Left lung (tissue), 10 donors: ENCODE results near the gene RBBP8NL. TPM values are rescaled to one million over a fixed set of nuclear protein-coding genes. Genes with fewer than 3 reads are reported as not detected.
"Not testable (repeated sequence)": the region's sequence is repeated elsewhere in the genome, so short reads cannot be mapped to it uniquely, and the experiment has no call there.

ENCODE experiments used
- ATAC-seq: fragments of 200-7000 bp; cut with Tn5 transposase; one replicate; pipeline ENCODE4 v1.9.1; 2020; ENCODE audit warnings: moderate library complexity
- DNase-seq, 4 donors: peaks; one replicate each; pipeline ENCODE4 v3.0.0-alpha.2; 2013 to 2020
- H3K27ac ChIP-seq, 2 donors: fragments of 200-600 bp; sonication (generic) in 1 of 2; one replicate each; pipeline versions ENCODE4 v1.5.0 to v1.8.0; 2020 to 2021
- H3K27me3 ChIP-seq, 2 donors: fragments of 200-600 bp; sonication (generic) in 1 of 2; one replicate each; pipeline versions ENCODE4 v1.5.0 to v1.8.0; 2020 to 2021
- H3K36me3 ChIP-seq, 2 donors: fragments of 200-600 bp; sonication (generic) in 1 of 2; one replicate each; pipeline versions ENCODE4 v1.5.0 to v1.8.0; 2020 to 2021
- H3K4me1 ChIP-seq, 2 donors: fragments of 200-600 bp; one replicate each; pipeline ENCODE4 v1.8.0; 2021
- H3K4me3 ChIP-seq, 2 donors: fragments of 200-600 bp; sonication (generic) in 1 of 2; one replicate each; pipeline versions ENCODE4 v1.5.0 to v1.8.0; 2020 to 2021; ENCODE audit warnings: mild to moderate bottlenecking in 1 of 2
- H3K9me3 ChIP-seq, 2 donors: fragments of 200-600 bp; sonication (generic) in 1 of 2; one replicate each; pipeline versions ENCODE4 v1.5.0 to v1.8.0; 2020 to 2021
- intact Hi-C, 2 donors: fragments of 100-400 bp; cut with DNase I; formaldehyde crosslinking; loops; one replicate each; pipeline versions ENCODE4 v1.11.2 to v1.14.2; 2022
- polyA plus RNA-seq, 6 donors: library from polyadenylated mRNA; unstranded; fragments of 120-200 nt; gene quantifications; one replicate each; pipeline ENCODE4 v1.2.1, GENCODE V29; 2013; ENCODE audit not compliant: insufficient read length in 6 of 6
- total RNA-seq, 2 donors: library from RNA; stranded (reverse); fragmentation: NEBNext Ultra II Directional; extraction: Animal tissue kit (Norgen Biotek cat#: 25700); gene quantifications; one replicate each; pipeline ENCODE4 v1.2.1, GENCODE V29; 2021
- TF ChIP-seq, protein P1 (sequence below), 2 donors: fragments of 200-600 bp; sonication (generic) in 1 of 2; IDR thresholded peaks; one replicate each; pipeline versions ENCODE4 v1.5.0 to v1.8.0; 2021; ENCODE audit warnings: antibody characterized with exemption in 2 of 2
- donor health status: DM: no; HTN: yes; CAD: no.
- donor health status: DM: no; HTN: no; CAD: no.

The RBBP8NL gene
- total and polyA plus RNA-seq, 8 donors: 0.97 to 4.2 (median 3.4) TPM

DNA sequence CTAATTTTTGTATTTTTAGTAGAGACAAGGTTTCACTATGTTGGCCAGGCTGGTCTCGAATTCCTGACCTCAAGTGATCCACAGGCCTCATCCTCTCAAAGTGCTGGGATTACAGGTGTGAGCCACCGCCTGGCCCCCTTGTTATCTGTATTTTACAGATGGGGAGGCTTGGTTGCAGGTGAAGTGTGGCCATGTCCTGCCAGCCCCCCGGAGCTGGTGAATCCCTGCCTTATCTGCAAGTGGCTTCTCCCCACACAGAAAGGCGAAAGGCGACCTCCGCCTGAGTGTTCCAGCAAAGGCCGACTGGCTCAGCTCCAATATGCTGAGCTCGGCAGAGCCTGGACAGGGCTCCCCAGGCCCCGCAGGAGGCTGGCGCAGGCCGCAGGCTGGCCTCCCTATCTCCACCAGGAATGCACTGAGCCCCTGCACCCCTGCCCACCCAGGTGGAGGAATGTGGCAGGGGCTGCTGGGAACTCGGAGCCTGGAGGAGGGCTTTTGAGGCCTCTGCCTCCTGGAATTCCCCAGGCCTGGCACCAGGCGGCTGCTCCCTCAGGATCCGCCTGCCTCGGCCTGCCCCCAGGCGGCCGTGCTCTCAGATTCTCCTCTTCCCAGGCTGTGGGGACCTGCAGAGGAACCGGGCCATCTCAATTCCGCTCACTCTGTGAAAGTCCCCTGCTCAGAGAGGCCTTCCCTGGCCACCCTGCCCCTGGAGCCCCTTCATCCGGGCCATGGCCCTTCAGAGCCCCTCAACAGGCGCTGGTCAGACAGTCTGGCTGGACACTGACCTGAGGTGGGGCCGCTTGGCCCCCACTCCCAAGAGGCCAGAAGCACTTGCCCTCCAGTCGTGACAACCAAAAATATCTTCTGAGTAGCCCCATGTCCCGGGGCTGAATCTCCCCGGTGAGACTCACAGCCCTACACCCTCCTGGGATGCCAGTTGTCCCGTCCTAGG is 51.0 kb downstream of the RBBP8NL start:
- ATAC-seq: peak; percentile 82
- peaks cover 31 to 45% of the 10 kb centered on the region in 2 donors for H3K4me1 ChIP-seq
- peak in 1 of 4 donors; percentile 80 for DNase-seq
- H3K4me3 ChIP-seq: no peak overlapping the region
- peak overlapping the region; percentile 5 to 59 for H3K27ac ChIP-seq
- TF ChIP-seq, protein P1, sequence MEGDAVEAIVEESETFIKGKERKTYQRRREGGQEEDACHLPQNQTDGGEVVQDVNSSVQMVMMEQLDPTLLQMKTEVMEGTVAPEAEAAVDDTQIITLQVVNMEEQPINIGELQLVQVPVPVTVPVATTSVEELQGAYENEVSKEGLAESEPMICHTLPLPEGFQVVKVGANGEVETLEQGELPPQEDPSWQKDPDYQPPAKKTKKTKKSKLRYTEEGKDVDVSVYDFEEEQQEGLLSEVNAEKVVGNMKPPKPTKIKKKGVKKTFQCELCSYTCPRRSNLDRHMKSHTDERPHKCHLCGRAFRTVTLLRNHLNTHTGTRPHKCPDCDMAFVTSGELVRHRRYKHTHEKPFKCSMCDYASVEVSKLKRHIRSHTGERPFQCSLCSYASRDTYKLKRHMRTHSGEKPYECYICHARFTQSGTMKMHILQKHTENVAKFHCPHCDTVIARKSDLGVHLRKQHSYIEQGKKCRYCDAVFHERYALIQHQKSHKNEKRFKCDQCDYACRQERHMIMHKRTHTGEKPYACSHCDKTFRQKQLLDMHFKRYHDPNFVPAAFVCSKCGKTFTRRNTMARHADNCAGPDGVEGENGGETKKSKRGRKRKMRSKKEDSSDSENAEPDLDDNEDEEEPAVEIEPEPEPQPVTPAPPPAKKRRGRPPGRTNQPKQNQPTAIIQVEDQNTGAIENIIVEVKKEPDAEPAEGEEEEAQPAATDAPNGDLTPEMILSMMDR (IDR thresholded peaks at IDR 0.05): peak; percentile 37 to 52
- no peaks in the 10 kb centered on the region for H3K36me3 ChIP-seq
- H3K27me3 ChIP-seq: no peaks in the 10 kb centered on the region
- intact Hi-C loops: loop anchor here in 1 of 2 donors (10.0 kb wide), 1 partner anchor 72 kb away; the partner anchor contains the start of gene ADRM1
- no peaks in the 10 kb centered on the region for H3K9me3 ChIP-seq

DNA sequence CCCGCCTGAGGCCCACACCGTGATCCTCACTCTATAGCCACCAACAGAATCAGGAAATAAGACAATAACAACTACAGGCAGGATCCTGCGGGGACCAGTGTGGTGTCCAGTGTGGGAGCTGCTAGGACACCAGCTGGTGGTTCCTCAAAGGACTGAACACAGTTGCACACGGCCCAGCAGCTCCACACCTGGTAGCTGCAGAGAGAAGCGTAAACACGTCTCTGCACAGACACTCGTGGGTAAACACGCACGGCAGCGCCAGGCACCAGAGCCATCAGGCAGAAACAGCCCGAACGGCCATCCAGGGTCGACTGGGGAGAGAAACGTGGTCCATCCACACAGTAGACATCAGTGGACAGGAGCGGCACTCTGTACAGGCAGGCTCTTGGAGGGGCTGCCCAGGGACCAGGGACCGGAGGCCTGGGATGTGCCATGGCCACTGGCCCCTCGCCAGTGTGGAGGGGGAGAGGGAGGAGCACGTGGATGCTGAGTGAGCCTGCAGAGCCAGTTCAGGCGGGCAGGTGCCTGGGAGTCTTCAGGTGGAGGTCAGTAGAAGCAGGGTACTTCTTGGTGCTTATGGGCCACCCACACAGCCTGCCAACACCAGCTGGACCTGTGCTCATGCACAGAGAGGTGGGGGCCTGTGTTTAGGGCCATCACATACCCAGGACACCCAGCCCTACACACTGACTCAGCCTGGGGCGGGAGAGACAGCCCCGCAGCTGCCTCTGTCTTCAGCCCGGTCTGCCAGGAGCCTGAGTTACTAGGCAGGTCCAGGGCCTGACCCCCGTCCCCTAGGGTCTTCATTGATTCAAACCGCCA is 52.8 kb downstream of the RBBP8NL start:
- Histone ChIP-seq H3K27ac (no peak overlapping the region), H3K36me3 (no peaks in the 10 kb centered on the region), H3K4me3 (no peak overlapping the region), H3K27me3 (peaks cover 0 to 7% of the 10 kb centered on the region in 2 donors), H3K9me3 (no peaks in the 10 kb centered on the region), H3K4me1 (peaks cover 40 to 54% of the 10 kb centered on the region in 2 donors)
- TF ChIP-seq, protein P1 (IDR thresholded peaks at IDR 0.05): no peak
- DNase-seq (peak in 1 of 4 donors; percentile 44), ATAC-seq (peak; percentile 6)
- intact Hi-C loops: loop anchor here in 1 of 2 donors (10.0 kb wide), 1 partner anchor 70 kb away; the partner anchor contains the start of gene ADRM1

DNA sequence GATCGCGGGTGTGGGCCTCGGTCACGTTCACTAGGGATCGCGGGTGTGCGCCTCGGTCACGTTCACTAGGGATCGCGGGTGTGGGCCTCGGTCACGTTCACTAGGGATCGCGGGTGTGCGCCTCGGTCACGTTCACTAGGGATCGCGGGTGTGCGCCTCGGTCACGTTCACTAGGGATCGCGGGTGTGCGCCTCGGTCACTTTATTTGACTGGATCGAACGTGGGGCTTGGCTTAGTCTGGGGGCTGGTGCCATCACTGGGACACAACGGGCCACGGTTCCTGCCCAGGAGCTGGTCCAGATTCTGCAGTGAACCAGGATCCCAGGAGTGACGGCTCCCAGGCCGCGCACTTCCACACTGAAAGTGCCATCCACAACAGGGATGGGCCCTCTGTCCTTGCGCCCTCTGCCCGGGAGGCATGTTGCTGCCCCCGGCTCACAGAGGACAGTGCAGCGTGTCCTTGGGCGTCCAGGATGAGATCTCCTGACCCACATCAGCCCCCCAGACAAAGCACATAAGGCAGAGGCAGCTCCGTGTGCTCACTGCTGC is 53.6 kb downstream of the RBBP8NL start:
- not testable (repeated sequence) for H3K9me3 ChIP-seq, H3K36me3 ChIP-seq, ATAC-seq, H3K27ac ChIP-seq, H3K4me3 ChIP-seq, DNase-seq
- Histone ChIP-seq H3K4me1 (peaks cover 48 to 62% of the 10 kb centered on the region in 2 donors), H3K27me3 (peaks cover 0 to 15% of the 10 kb centered on the region in 2 donors)
- intact Hi-C loops: loop anchor here in 1 of 2 donors (10.0 kb wide), 1 partner anchor 69 kb away; the partner anchor contains the start of gene ADRM1

DNA sequence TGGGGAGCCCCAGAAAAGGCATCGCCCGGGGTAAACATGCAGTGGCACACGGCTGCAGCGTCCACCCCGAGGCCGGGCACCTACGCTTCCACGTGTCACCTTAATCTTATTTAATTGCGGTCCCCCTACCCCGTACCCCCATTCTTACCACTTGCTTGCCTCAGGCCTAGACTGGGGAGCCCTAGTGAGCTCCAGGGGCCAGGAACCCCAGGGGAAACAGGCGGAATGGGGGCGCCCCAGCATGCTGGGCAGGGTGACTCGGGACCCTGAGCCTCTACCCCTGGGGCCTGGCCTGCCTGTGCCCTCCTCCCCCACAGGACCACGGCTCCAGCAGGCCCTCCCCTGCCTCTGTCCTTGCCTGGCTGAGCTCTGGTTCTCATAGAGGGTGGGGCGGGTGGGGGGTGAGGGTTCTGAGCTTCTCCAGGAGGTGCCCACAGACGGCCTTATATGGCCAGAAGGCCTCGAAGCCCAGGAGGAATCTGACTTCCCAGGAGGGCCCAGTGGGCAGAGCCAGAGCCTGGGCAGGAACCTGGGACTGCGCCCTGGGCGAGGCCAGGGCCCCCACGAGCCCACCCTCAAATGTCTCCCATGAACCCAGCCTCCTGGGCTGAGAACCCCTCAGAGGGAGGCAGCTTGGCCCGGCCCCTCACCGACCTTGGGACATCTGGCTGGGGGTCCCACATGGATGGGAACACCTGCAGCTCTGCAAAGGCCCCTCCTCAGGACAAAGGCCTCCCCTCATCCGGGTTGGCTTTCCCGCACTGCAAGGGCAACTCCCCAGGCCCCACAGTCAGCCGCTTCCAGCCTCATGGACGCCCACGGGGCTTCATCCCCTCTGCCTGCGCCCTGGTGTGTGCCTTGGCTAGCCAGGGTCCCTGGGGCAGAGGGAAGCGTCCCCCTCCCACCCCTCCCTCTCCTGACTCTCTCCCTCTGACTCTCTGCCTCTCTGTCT is 55.0 kb downstream of the RBBP8NL start:
- intact Hi-C loops: loop anchor here in 1 of 2 donors (10.0 kb wide), 1 partner anchor 68 kb away; the partner anchor contains the start of gene ADRM1
- Histone ChIP-seq H3K27me3 (peaks cover 0 to 29% of the 10 kb centered on the region in 2 donors), H3K36me3 (no peaks in the 10 kb centered on the region), H3K4me1 (peaks cover 52 to 64% of the 10 kb centered on the region in 2 donors), H3K4me3 (no peak overlapping the region), H3K9me3 (no peaks in the 10 kb centered on the region), H3K27ac (no peak overlapping the region)
- no peak for DNase-seq
- ATAC-seq: no peak
- TF ChIP-seq, protein P1 (IDR thresholded peaks at IDR 0.05): no peak
